Ectodermal cell (in vitro differentiated cells): Measurements from ENCODE around the gene MAN1A1.
"Not testable (repeated sequence)": the region's sequence is repeated elsewhere in the genome, so short reads cannot be mapped to it uniquely, and the experiment has no call there.

Source experiments
- H3K27ac ChIP-seq: 2 replicates; pipeline ENCODE4 v1.7.0; 2013; ENCODE audit warnings: mild to moderate bottlenecking, low read depth, low read length; ENCODE audit not compliant: insufficient read depth, poor library complexity, severe bottlenecking
- H3K27me3 ChIP-seq: 2 replicates; pipeline ENCODE4 v1.7.0; 2013; ENCODE audit warnings: mild to moderate bottlenecking, low read length; ENCODE audit not compliant: insufficient read depth, control insufficient read depth, poor library complexity, severe bottlenecking
- H3K36me3 ChIP-seq: one replicate; pipeline ENCODE4 v1.7.0; 2013; ENCODE audit warnings: low read length; ENCODE audit not compliant: control insufficient read depth, insufficient read depth
- H3K4me1 ChIP-seq: one replicate; pipeline ENCODE4 v1.7.0; 2013; ENCODE audit warnings: low read length; ENCODE audit not compliant: control insufficient read depth, insufficient read depth
- H3K4me3 ChIP-seq: 2 replicates; pipeline ENCODE4 v1.7.0; 2013; ENCODE audit warnings: low read depth, low read length, control low read depth; ENCODE audit not compliant: insufficient read depth
- H3K9me3 ChIP-seq: 2 replicates; pipeline ENCODE4 v1.7.0; 2013; ENCODE audit warnings: mild to moderate bottlenecking, low read length, moderate library complexity; ENCODE audit not compliant: control insufficient read depth
- WGBS, 2 experiments: methylation state at CpG; one replicate each; pipeline ENCODE4 v1.1.7; 2013; ENCODE audit warnings: missing lambda C conversion rate in 2 of 2; 5-methylcytosine and 5-hydroxymethylcytosine counted together

The MAN1A1 gene

DNA sequence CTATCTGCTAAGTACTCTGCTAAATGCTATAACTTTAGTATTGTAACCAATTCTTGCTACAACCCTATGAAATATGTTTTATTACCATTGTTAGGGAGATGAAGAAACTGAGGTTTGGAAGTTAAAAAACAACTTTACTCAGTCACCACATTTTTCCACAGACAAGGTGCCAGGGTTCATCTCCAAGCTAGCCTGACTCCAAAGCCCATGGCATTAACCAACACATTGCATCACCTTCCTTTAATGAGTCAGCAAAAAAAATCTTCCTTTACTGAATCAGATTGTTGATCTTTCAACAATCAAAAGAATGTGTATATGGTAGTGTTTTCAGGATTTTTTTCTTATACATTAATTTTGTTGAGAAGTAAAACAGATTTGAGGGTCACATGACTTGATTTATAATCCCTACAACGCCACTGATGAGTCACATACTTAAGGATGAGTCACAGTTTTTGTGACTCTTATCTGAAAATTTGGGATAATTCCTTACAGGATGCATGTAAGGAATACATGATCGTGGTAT is 41.5 kb downstream of the MAN1A1 start:
- no peak overlapping the region for H3K4me3 ChIP-seq
- H3K27me3 ChIP-seq: no peaks in the 10 kb centered on the region
- no peaks in the 10 kb centered on the region for H3K9me3 ChIP-seq
- no peaks in the 10 kb centered on the region for H3K36me3 ChIP-seq
- WGBS, 2 experiments: 96 to 100% methylated on average over 2 of the region's 2 CpGs
- peaks cover 7% of the 10 kb centered on the region for H3K4me1 ChIP-seq
- H3K27ac ChIP-seq: no peak overlapping the region

DNA sequence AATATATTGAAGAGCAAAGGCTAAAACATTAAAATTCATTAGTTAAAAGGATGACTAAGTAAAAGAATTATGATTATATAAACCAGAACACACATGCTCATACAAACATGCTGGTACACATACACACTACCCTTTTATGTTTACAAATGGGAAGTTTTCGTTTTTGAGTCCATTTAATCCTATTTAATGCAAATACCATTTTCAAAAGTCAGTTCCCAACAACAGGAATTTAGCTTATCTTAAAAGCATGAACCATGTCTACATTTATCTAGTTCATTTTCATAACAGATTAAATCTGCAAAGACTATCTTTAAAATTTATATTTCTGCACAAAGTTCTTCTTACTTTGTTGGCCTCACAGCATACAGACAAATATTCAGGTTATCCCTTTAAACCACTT is 42.5 kb downstream of the MAN1A1 start:
- Histone ChIP-seq H3K4me1 (peaks cover 7% of the 10 kb centered on the region), H3K27ac (no peak overlapping the region), H3K27me3 (no peaks in the 10 kb centered on the region), H3K4me3 (no peak overlapping the region), H3K9me3 (no peaks in the 10 kb centered on the region), H3K36me3 (no peaks in the 10 kb centered on the region)
- WGBS, 2 experiments: 88 to 94% methylated on average over 1 of the region's 1 CpG

DNA sequence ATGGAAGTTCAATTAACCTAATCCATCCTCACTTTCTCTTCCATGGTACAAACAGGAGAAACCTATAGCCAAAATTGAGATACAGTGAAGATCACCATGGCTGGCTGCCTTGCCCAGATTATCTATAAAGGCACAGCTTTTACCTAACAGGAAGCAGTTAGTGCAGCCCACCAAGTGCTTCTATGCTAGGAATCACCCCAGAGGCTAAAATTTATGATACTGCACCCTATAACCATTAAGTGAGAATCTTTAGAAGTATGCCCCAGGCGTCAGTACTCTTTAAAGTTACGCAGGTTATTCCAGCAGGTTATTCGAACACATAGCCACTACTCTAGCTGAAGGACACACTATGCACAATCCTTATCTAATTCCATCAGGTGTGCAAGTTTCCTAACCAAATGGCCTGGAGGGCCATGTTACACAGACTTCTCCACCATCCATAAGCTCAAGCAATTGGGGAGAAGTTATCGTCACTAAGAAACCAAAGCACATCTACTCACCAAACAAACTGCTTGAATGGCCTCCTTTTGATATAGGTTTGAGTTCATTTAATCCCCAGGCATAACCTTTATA is 43.1 kb downstream of the MAN1A1 start:
- H3K9me3 ChIP-seq: no peaks in the 10 kb centered on the region
- peaks cover 3% of the 10 kb centered on the region for H3K4me1 ChIP-seq
- WGBS, 2 experiments: 82 to 83% methylated on average over 4 of the region's 4 CpGs
- H3K27me3 ChIP-seq: no peaks in the 10 kb centered on the region
- no peak overlapping the region for H3K27ac ChIP-seq
- no peaks in the 10 kb centered on the region for H3K36me3 ChIP-seq
- no peak overlapping the region for H3K4me3 ChIP-seq

DNA sequence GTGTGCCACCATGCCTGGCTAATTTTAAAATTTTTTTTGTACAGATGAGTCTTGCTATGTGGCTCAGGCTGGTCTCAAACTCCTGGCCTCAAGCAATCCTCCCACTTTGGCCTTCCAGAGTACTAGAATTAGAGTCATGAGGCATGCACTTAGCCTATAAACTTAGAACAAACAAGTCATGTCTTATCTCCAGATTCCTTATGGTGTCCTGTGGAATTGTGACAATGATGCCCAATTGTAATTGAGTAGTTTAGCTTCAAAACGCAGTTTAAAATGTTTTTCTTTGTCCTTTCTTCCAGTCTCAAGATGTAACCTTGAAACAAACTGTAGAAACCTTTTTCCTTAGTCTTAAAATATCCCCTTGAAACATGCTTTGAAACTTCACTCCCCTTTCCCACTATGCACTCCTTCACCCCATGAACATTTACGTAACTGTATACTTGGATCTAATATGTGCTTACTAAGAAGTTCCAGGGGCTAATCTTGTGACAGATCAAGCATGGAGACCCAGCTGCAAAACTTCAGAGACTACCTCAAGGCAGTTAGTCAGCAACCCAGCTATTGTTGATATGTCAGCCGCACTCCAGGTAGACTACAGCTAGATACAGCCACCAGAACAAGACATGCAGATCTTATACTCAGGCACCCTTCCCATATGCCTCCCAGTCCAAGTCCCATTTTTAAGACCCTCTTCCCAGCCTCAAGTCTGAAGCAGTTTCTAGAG is 46.2 kb downstream of the MAN1A1 start:
- H3K4me3 ChIP-seq: no peak overlapping the region
- 92 to 95% methylated on average over 3 of the region's 3 CpGs for WGBS, 2 experiments

DNA sequence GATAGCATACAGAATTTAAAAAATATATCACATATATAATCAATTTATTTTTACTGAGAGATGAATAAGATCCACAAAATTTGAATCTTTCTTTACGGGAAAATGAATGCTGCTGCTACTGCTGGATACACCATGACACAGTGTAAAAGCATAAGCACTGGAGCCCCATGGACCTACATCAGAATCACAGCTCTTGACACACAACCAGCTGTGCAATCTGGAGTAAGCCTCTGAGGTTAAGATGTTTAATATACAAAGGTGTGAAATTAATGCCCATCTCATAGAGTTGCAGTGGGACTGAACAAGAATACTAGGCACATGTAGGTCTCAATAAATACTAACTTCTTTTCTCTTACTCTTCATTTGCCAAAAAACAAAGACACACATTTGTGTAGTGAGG is 48.1 kb downstream of the MAN1A1 start:
- Histone ChIP-seq H3K4me1 (no peaks in the 10 kb centered on the region), H3K27ac (no peak overlapping the region), H3K36me3 (no peaks in the 10 kb centered on the region), H3K4me3 (no peak overlapping the region), H3K9me3 (no peaks in the 10 kb centered on the region), H3K27me3 (no peaks in the 10 kb centered on the region)
- WGBS, 2 experiments: 83 to 89% methylated on average over 1 of the region's 1 CpG

More for the DNA sequence above, 46.2 kb downstream of the MAN1A1 start:
- H3K36me3 ChIP-seq: no peaks in the 10 kb centered on the region
- H3K27me3 ChIP-seq: no peaks in the 10 kb centered on the region
- H3K4me1 ChIP-seq: no peaks in the 10 kb centered on the region
- no peaks in the 10 kb centered on the region for H3K9me3 ChIP-seq
- H3K27ac ChIP-seq: no peak overlapping the region

DNA sequence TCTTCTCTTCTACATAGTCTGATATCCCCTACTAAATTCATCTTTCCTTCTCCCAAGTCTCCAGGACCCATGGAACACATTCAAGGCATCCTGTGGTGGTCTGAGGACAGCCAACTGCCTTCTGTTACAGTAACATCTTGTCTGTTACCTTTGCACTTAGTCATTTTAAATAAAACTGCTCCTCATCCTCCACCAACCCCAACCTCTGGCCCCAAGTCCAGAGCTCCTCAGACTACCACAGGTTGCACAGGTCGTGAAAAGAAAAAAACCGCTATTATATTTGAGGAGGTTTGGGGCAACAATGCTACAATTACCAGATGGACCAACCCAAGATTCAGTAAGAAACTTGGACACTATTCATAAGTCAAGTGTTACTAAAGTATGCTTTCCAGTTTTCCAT is 49.9 kb downstream of the MAN1A1 start:
- WGBS, 2 experiments: 100% methylated on average over 2 of the region's 2 CpGs; no CpG with 5 or more reads in 1 of the 2 experiments
- no peaks in the 10 kb centered on the region for H3K27me3 ChIP-seq
- H3K36me3 ChIP-seq: no peaks in the 10 kb centered on the region
- no peak overlapping the region for H3K4me3 ChIP-seq
- H3K27ac ChIP-seq: no peak overlapping the region
- no peaks in the 10 kb centered on the region for H3K9me3 ChIP-seq
- no peaks in the 10 kb centered on the region for H3K4me1 ChIP-seq

DNA sequence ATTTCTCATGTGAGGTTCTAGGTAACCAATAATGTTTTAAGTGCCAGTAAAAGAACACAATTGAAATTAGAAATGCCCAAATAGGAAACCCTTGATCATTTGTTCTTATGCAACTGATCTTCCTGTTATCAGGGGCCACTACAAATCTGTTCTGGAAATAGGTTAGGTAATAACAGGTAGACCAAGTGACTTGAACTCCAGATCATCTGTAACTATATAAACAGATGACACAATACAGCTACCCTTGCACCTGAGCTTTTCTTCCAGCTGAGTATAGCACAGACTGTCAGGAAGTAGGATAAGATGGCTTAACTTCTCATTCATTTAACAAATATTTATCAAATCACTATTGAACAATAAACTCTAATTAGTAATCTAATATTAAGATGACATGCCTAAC is 52.5 kb downstream of the MAN1A1 start:
- Histone ChIP-seq H3K4me3 (no peak overlapping the region), H3K27ac (no peak overlapping the region), H3K9me3 (no peaks in the 10 kb centered on the region), H3K27me3 (no peaks in the 10 kb centered on the region), H3K36me3 (no peaks in the 10 kb centered on the region), H3K4me1 (no peaks in the 10 kb centered on the region)

DNA sequence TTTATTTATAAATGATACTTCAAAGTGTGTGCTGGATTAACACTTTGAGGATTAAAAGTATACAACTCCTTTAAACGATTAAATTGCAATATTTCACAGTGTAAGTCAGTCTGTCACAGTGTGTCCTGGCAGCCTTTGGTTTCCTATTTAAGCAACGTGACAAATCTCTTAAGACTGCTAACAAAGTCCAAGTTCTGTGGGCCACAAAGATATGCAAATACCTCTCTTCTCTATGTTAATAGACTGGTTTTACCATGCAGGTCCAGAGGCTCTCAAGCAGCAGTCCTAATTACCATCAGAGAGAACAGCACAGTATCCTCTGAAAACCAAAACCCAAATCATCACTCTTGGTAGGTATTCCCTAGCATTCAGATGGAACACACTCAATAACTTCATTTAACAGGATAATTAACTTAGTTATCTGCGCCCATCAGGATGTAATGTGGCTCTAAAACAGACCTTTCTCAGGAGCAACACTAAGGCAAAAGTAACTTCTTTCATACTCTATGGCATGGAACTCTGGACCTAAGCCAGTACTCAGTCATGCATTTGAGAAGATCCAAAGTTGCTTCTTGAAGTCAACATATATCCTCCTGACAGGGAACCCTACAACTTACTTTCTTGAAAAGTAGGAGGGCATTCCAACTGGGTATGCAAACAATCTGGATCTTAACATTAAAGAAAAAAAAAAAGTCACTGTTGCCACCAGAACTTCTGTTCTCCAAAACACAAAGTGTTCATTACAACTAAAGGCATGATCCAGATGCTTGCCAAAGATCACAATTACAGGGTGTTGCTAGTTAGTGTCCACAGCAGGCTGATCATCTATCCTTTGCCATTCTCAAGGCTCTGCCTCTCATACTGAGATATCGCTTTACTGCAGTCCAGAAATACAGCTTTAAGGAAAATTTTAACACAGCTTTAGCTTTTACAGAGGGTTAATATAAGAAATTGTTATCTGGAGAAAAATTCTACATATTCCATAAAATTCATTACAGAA is 53.2 kb downstream of the MAN1A1 start:
- no peaks in the 10 kb centered on the region for H3K36me3 ChIP-seq
- H3K27ac ChIP-seq: no peak overlapping the region
- H3K27me3 ChIP-seq: no peaks in the 10 kb centered on the region
- no peaks in the 10 kb centered on the region for H3K4me1 ChIP-seq
- H3K9me3 ChIP-seq: no peaks in the 10 kb centered on the region
- WGBS, 2 experiments: 70 to 75% methylated on average over 4 of the region's 4 CpGs
- no peak overlapping the region for H3K4me3 ChIP-seq

DNA sequence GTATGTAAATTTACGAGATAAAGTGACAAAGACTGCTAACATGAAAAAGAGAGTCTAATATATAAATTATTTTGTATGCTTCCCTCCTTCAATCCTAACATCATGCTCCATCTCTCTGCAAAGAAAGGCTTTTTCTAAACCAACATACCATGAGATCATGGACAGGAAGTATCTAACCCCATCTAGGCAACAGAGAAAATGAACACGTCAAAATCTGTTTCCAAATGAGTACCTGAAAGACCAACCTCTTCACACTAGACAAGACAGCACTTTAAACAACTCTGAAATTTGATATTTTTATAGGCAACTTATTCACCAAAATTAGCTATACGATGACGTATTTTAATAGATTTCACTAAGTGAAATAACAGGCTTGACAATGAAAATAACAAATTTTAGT is 54.6 kb downstream of the MAN1A1 start:
- no peaks in the 10 kb centered on the region for H3K9me3 ChIP-seq
- H3K27ac ChIP-seq: no peak overlapping the region
- H3K4me1 ChIP-seq: no peaks in the 10 kb centered on the region
- H3K36me3 ChIP-seq: no peaks in the 10 kb centered on the region
- WGBS, 2 experiments: 97% methylated on average over 3 of the region's 4 CpGs
- no peak overlapping the region for H3K4me3 ChIP-seq
- H3K27me3 ChIP-seq: no peaks in the 10 kb centered on the region

DNA sequence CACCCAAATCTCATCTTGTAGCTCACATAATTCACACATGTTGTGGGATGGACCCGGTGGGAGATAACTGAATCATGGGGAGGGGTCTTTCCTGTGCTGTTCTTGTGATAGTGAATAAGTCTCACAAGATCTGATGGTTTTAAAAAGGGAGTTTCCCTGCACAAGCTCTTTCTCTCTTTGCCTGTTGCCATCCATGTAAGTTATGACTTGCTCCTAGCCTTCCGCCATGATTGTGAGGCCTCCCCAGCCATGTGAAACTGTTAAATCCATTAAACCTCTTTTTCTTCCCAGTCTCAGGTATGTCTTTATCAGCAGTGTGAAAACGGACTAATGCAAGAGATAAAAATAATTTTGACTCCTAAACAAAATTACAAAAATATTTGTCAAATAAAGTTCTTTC is 58.5 kb downstream of the MAN1A1 start:
- 86 to 100% methylated on average over 2 to 3 of the region's 3 CpGs for WGBS, 2 experiments
- H3K9me3 ChIP-seq, H3K27ac ChIP-seq, H3K4me1 ChIP-seq, H3K36me3 ChIP-seq, H3K4me3 ChIP-seq, H3K27me3 ChIP-seq: not testable (repeated sequence)
